H1 (cell line): ENCODE data around the gene UNC80. TPM values are rescaled to one million over a fixed set of nuclear protein-coding genes. Genes with fewer than 3 reads are reported as not detected.

Source experiments
- polyA plus RNA-seq, 7 experiments: library from polyadenylated mRNA; depleted of rRNA in 3 of 7; stranded (reverse) in 5 of 7; unstranded in 2 of 7; fragments of >200 nt in 5 of 7; fragments of 200-250 nt in 2 of 7; gene quantifications; 1 replicate in 5 of 7; 2 replicates in 1 of 7; 4 replicates in 1 of 7; pipeline versions ENCODE4 v1.2.1 to v1.2.3, GENCODE V29; 2011 to 2013; ENCODE audit warnings: missing spikeins in 2 of 7, mixed read lengths in 2 of 7
- small RNA-seq: library from polyadenylated mRNA; stranded (forward); fragments of <200 nt; extraction: miRNeasy Mini kit (QIAGEN cat#:217004); gene quantifications from one replicate; pipeline ENCODE3, GENCODE V24; 2013; ENCODE audit not compliant: insufficient read depth
- total RNA-seq: library from RNA; stranded (reverse); fragmentation: NEBNext Ultra II Directional; extraction: Animal tissue kit (Norgen Biotek cat#: 25700); gene quantifications from 2 replicates; pipeline ENCODE4 v1.2.1, GENCODE V29; 2021

The UNC80 gene
- total and polyA plus RNA-seq, 2 of the 8 experiments (the other 6 are each of a cell fraction or from before 2014, with no cell fraction given) = 0.53 to 0.56 TPM

Small RNA genes lying within 50 kb of the gene (small RNA-seq; reads per million reads assigned to genes)
- not detected for gene RNA5SP118

Other genes starting within 250 kb of the UNC80 start
- 76.0 and 77.8 TPM in 2 replicates for gene RPE, start 230.8 kb downstream of the UNC80 start, total RNA-seq
- gene RPE, start 230.8 kb downstream of the UNC80 start, polyA plus RNA-seq (2011; rRNA removed) = 95.9 and 102 TPM in 2 replicates